GM21390 (cell line): ENCODE data around the gene LMAN1L.
A peak's percentile ranks its signal among the peaks of the same experiment; 100 is the strongest.

Experiments used
- ATAC-seq: cut with Tn5 transposase; IDR thresholded peaks from one replicate; pipeline ENCODE4 v1.9.1; 2021; ENCODE audit not compliant: unreplicated experiment

LMAN1L gene

DNA sequence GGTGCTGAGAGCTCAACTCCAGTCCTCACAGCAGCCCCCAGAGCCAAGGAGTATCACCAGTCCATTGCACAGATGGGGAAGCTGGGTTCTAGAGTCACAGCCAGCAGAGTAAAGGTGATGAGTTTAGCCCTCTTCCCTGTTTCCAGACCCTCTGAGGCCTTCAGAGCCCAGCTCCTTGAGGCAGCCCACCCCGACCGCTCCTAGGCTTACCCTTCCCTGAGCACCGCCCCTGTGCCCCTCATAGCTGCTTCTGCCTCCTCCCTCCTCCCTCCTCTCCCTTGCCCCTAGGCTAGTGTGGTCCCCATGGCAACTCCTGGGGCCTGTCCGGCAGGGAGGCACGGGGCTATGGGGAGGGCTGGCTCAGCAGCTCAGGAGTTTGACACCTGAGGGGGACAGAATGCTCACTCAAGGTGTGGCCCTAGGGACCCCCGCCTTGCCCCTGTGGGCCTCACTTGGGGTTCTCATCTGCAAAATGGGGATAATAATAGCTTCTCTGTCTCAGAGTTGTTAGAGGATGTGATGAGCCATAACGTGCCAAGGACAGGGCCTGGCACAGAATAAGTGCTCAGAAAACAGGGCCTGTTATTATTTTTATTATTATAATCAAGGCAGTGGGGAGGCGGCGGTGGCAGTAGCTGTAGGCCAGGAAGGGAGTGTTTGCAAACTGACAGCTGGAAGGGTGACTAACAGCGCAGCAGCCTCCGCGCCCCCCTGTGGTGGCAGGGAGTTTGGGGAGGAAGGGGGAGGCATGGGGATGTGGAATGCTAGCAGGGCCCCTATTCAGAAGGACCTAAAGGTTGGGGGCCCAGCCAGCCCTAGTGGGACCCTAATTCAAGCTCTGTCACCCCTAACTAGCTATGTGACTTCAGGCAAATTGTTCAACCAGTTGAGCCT, 19.3 kb upstream of the LMAN1L start:
- no peak for ATAC-seq

DNA sequence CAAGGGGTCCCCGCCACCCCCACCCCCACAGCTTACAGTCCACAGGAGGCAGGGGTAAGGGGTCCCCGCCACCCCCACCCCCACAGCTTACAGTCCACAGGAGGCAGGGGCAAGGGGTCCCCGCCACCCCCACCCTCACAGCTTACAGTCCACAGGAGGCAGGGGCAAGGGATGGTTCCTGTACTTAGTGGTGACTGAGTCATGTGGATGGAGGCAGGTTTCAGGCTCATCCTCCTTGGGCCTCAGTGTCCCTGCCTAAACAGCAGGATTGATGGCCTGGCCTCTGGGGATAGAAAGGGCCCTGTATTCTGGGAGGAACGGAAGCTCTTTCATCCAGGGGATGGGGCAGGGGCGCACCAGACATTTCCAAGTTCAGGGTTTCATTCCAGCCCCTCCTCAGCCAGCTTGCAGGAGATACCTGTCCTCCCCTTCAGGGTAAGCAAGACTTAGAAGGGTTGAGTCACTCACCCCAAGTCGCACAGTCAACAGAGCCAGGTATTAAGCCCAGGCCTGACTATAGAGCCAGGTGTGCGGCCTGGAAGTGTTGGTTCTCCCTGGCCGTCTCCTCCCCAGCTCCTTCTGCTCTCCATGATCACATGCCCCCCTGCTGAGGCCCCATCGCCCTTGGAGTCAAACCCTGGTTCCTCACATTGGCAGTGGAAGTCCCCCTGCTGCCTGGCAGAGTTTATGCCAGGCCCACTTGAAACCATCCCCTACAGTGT, 18.2 kb upstream of the LMAN1L start:
- no peak for ATAC-seq

DNA sequence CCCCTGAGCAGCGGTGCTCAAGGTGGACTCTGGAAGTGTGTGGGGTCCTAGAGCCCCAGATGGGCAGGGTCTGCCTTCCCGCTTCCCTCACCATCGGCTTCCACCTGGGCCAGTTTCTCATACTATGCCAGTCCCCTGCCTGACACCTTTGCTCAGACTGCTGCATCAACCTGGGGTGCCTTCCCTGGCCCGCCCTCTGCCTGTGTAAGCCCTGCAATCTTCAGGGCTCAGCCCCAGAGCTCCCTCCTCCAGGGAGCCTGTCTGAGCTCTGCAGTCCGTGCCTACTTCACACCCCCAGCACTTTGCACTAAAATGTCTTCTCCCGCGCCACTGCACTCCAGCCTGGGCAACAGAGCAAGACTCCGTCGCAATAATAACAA, 17.7 kb upstream of the LMAN1L start:
- no peak for ATAC-seq

- no peak for ATAC-seq
Observed at GRCh38 chr15:74795966-74796625, 16.5 kb upstream of the LMAN1L start.

DNA sequence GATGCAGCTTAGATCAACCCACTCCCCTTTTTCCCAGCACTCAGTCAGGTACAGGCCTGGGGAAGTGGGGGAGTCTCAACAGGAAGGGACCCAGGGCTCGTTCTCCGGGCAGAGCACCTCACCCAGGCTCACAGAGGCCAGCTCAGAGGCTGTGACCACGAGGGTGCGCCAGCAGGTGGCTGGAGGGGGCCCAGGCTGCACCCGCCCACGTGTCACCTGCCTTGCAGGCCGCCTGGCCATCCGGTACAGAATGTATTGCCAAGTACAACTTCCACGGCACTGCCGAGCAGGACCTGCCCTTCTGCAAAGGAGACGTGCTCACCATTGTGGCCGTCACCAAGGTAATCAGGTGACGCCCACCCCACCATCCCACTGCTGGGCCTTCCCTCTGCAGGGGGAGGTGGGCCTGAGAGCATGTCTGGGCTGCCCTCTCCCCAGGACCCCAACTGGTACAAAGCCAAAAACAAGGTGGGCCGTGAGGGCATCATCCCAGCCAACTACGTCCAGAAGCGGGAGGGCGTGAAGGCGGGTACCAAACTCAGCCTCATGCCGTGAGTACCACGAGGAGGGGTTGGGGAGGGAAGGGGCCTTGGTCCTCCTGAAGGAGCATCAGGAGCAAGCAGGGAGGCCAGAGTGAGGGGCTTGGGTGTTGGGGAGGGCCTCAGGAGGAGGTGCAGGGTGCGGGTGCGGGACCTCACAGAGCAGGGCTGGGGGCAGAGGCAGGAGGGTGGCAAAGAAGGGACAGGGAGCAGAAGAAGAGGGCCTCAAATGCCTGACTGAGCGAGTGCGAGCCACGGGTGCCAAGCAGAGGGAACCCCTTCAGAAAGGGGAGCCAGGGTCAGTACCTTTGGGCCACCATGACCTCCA, 14.0 kb upstream of the LMAN1L start:
- no peak for ATAC-seq

- ATAC-seq: no peak
Observed at GRCh38 chr15:74799255-74799855, 13.3 kb upstream of the LMAN1L start.

DNA sequence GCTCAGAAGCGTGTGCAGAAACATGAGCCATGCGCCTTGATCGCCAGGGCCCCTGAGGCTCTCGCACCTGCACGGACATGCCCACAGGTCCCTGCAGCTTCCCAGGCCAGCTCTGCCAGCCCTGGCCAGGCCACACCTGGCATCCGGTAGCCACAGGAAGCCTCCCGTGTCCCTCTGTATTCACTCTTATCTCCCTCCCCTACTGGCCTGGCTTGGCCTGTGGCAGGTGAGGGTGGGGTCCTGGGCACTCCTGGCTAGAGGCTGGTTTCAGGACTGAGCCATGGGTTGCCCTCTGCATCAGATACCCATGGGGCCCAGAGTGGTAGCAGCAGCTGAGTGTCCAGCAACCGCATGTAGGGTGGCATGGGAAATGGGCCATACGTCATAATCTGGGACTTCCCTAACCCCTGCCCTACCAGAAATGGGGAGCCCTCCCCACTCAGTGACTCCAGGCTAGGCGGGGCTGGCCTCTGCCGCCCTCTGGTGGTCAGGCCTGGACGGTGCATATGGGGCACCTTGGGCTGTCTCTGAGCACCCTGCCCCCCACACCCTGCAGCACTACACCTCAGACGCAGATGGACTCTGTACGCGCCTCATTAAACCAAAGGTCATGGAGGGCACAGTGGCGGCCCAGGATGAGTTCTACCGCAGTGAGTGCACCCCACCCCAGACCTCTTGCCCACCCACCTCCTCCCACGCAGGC, 12.6 kb upstream of the LMAN1L start:
- ATAC-seq: peak; percentile 57

- no peak for ATAC-seq
Observed at GRCh38 chr15:74800559-74801094, 12.0 kb upstream of the LMAN1L start.

GRCh38 chr15:74801311-74801997, 11.2 kb upstream of the LMAN1L start:
- no peak for ATAC-seq

DNA sequence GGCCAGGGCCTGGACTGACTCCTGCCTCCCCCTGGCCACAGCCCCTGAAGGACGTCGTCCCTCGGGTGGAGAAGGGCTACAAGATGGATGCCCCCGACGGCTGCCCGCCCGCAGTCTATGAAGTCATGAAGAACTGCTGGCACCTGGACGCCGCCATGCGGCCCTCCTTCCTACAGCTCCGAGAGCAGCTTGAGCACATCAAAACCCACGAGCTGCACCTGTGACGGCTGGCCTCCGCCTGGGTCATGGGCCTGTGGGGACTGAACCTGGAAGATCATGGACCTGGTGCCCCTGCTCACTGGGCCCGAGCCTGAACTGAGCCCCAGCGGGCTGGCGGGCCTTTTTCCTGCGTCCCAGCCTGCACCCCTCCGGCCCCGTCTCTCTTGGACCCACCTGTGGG, 10.3 kb upstream of the LMAN1L start:
- no peak for ATAC-seq

DNA sequence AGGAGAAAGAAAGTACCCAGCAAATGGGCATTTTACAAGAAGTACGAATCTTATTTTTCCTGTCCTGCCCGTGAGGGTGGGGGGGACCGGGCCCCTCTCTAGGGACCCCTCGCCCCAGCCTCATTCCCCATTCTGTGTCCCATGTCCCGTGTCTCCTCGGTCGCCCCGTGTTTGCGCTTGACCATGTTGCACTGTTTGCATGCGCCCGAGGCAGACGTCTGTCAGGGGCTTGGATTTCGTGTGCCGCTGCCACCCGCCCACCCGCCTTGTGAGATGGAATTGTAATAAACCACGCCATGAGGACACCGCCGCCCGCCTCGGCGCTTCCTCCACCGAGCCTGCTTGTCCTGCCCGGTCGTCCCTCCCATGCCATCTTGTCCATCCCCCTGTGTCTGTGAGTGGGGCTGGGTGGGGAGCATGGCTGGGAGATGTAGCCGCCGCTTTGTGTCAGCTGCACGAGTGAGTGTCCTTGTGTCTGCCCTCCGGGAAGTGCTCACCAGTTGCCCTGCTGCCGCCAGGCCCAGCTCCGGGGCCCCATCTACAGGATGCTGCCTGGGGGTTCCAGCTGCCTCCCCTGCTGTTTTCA, 9.7 kb upstream of the LMAN1L start:
- ATAC-seq: no peak

GRCh38 chr15:74804935-74805334, 7.7 kb upstream of the LMAN1L start:
- ATAC-seq: no peak

DNA sequence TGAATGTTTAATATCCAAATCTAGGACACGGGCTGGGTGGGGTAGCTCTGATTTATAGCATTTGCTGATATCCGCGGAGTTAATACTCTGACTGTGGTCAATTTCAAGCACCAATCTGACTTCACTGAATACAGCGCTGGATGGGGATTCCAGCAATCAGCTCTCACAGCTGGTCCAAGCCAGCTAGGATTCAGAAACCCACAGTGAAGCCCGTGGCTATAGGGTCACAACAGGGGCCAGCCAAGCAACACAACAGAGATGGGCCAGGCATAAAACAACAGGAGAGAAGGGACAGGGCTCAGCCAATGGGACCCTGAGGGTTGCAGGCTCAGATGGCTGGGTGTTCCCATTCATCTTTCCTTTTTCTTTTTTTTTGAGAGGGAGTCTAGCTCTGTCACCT, 5.4 kb upstream of the LMAN1L start:
- ATAC-seq: no peak

DNA sequence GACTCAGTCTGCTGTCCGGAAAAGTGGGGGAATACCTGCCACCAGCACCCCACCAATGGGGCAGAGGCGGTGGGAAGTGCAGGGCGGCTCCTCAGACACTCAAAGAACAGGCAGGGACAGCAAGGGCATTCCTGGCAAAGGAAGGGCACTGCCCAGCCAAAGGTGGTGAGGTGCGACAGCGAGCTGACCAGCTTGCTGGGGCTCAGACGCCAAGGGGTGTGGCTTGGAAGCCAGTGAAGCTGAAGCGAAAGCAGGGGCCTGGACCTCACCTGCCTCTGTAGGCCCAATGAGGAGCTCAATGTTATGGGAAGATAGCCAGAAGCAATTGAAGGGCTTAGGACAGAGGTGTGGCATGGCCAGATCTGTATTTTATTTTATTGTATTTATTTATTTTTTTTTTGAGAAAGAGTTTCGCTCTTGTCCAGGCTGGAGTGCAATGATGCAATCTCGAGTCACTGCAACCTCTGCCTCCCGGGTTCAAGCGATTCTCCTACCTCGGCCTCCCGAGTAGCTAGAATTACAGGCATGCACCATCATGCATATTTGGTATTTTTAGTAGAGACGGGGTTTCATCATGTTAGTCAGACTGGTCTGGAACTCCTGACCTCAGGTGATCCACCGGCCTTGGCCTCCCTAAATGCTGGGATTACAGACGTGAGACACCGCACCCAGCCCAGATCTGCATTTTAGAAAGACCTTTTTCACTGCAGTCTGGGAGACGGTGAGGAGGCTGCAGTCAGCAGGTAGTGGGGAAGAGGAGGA, 4.4 kb upstream of the LMAN1L start:
- no peak for ATAC-seq

DNA sequence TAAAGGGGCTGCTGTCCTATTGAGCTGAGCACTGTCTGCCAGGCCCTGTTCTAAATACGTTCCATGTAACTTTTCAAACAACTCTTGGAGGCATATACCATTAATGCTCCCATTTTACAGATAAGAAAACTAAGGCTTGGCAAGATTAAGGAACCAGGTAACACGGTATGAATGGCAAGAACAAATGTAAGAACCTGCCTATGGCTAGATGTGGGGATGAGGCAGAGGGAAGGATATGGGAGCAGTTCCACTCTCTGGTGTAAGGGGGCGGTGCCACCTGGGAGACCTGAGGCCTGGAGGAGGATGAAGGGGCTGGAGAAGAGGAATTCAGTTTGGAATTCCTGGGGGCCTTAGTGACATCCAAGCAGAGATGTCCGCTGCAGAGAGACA, 3.8 kb upstream of the LMAN1L start:
- ATAC-seq: no peak

DNA sequence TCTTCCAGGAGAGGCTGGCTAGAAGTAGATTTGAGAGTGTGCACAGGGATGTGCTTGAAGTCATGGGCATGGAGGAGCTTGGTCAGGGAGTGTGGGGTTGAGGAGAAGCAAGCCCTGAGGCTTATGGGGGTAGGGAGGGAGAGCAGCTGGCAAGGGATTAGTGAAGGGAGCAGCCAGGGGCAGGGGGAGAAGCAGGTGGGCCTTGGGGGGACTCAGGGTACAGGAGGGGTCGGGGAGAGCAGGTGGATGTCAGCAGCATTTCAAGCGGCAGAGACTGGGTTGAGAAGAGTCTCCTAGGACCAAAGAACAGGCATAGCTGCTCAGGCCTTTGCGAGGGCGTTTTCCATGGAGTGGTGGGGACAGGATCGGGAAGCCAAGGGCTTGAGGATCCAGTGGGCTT, 3.4 kb upstream of the LMAN1L start:
- ATAC-seq: no peak

DNA sequence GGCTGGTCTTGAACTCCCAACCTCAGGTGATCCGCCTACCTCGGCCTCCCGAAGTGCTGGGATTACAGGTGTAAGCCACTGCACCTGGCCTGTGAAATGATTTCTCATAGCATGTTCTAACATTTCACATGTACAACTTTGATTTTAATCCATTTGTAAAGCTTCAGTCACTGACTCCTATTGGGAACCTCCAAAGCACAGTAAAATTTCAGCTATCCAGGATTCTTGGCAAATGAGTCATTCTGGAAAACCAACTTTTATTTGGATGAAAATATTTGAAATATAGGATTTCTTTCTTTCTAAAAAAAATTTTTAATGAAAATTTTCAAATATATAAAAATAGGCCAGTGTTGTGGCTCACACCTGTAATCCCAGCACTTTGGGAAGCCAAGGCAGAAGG, 2.7 kb upstream of the LMAN1L start:
- no peak for ATAC-seq
